ENCODE data around the gene GOLGA6C. TPM values are rescaled to one million over a fixed set of nuclear protein-coding genes. Genes with fewer than 3 reads are reported as not detected.
"Not testable (repeated sequence)": the region's sequence is repeated elsewhere in the genome, so short reads cannot be mapped to it uniquely, and the experiment has no call there.

Gene GOLGA6C
- total RNA-seq, 1 experiment from 2014 or later = not detected

- no peaks in the 10 kb centered on the region for H3K9me3 ChIP-seq (ENCODE audit: control insufficient read depth, low read depth, low read length)
- H3T11ph ChIP-seq (ENCODE audit: low read length) = no peak overlapping the region
- no peak overlapping the region for H2BK15ac ChIP-seq (ENCODE audit: low read depth, low read length)
- no peaks in the 10 kb centered on the region for H3K79me2 ChIP-seq (ENCODE audit: insufficient read depth, low read length)
- Mint-ChIP-seq H3K27me3 (ENCODE audit: low read depth) (peaks cover 44% of the 10 kb centered on the region), H3K27ac (no peak overlapping the region; a peak in 1 of 7 replicates), H3K4me3 (no peak overlapping the region), H3K36me3 (ENCODE audit: insufficient read depth in 1 of 3, low read depth in 3 of 3) (no peaks in the 10 kb centered on the region; a peak in 1 of 7 replicates), H3K4me1 (no peaks in the 10 kb centered on the region), H3K9me3 (no peaks in the 10 kb centered on the region)
- no peak for TF ChIP-seq CTCF (conservative IDR thresholded peaks at IDR 0.05)
- no peak overlapping the region for H3K27ac ChIP-seq (ENCODE audit: insufficient read length, low read depth, low read length)
- H4K8ac ChIP-seq (replicated peaks; ENCODE audit: insufficient read length, low read depth, low read length) = no peak overlapping the region
- H2AK5ac ChIP-seq (ENCODE audit: insufficient read length, low read length) = no peak overlapping the region
- H4K20me1 ChIP-seq (ENCODE audit: control insufficient read depth, insufficient read depth, insufficient read length) = no peaks in the 10 kb centered on the region
- H2BK5ac ChIP-seq (ENCODE audit: insufficient read length, low read length) = no peak overlapping the region
- H3K18ac ChIP-seq (ENCODE audit: insufficient read length, low read depth, low read length) = no peak overlapping the region
- no peak overlapping the region for H3K23ac ChIP-seq (ENCODE audit: insufficient read length, low read depth, low read length)
- no peak overlapping the region for H2BK12ac ChIP-seq (ENCODE audit: insufficient read length, low read depth, low read length)
- no peaks in the 10 kb centered on the region for H3K79me1 ChIP-seq (ENCODE audit: insufficient read depth, low read depth, low read length, poor library complexity, severe bottlenecking)
- no peak overlapping the region for H2BK20ac ChIP-seq (ENCODE audit: low read depth, low read length, poor library complexity, severe bottlenecking)
- H3K23me2 ChIP-seq (ENCODE audit: insufficient read length, low read depth, low read length, poor library complexity, severe bottlenecking) = no peaks in the 10 kb centered on the region
- no peak overlapping the region for H3K9ac ChIP-seq (ENCODE audit: extremely low read depth, insufficient read length, low read length)
- H3K56ac ChIP-seq (ENCODE audit: insufficient read length, low read depth, low read length) = no peak overlapping the region
- no CpG with 5 or more reads among the region's 12 CpGs for WGBS (ENCODE audit: extremely low coverage, insufficient read length, low lambda C conversion rate)
- H3K4ac ChIP-seq (ENCODE audit: low read depth, low read length) = no peak overlapping the region
- H4K5ac ChIP-seq (ENCODE audit: insufficient read length, low read depth, low read length) = no peak overlapping the region
- no peak overlapping the region for H4K91ac ChIP-seq (ENCODE audit: insufficient read length, low read depth, low read length)
- no peaks in the 10 kb centered on the region; the same call in 1 of the 2 replicates for H3K4me1 ChIP-seq (ENCODE audit: insufficient read depth, low read length)
- no peaks in the 10 kb centered on the region; the same call in 1 of the 2 replicates for H3K27me3 ChIP-seq (ENCODE audit: insufficient read depth, low read length)
- H2BK120ac ChIP-seq (ENCODE audit: low read depth, low read length, poor library complexity, severe bottlenecking) = no peak overlapping the region
- no peak overlapping the region for H2AFZ ChIP-seq (ENCODE audit: low read length)
- no peak for DNase-seq
- no peak overlapping the region for H3K14ac ChIP-seq (ENCODE audit: insufficient read depth, low read length)
- H3K4me2 ChIP-seq (ENCODE audit: insufficient read depth, insufficient read length, low read length) = no peak overlapping the region
Observed at GRCh38 chr15:75224281-75224680, 33.9 kb upstream of the GOLGA6C start.

GRCh38 chr15:75225102-75225836, 32.9 kb upstream of the GOLGA6C start:
- not testable (repeated sequence) for H2BK12ac ChIP-seq (ENCODE audit: insufficient read length, low read depth, low read length); H3K23ac ChIP-seq (ENCODE audit: insufficient read length, low read depth, low read length); H3K36me3 Mint-ChIP-seq (ENCODE audit: insufficient read depth in 1 of 3, low read depth in 3 of 3); H3K14ac ChIP-seq (ENCODE audit: insufficient read depth, low read length); H3K23me2 ChIP-seq (ENCODE audit: insufficient read length, low read depth, low read length, poor library complexity, severe bottlenecking); H2BK15ac ChIP-seq (ENCODE audit: low read depth, low read length); H3K4me1 ChIP-seq (ENCODE audit: insufficient read depth, low read length); H3K4me3 Mint-ChIP-seq; H3K27me3 ChIP-seq (ENCODE audit: insufficient read depth, low read length); H4K20me1 ChIP-seq (ENCODE audit: control insufficient read depth, insufficient read depth, insufficient read length); H3K56ac ChIP-seq (ENCODE audit: insufficient read length, low read depth, low read length); H2AK5ac ChIP-seq (ENCODE audit: insufficient read length, low read length); H3K18ac ChIP-seq (ENCODE audit: insufficient read length, low read depth, low read length); H4K8ac ChIP-seq (replicated peaks; ENCODE audit: insufficient read length, low read depth, low read length); H2AFZ ChIP-seq (ENCODE audit: low read length); H2BK20ac ChIP-seq (ENCODE audit: low read depth, low read length, poor library complexity, severe bottlenecking); H4K5ac ChIP-seq (ENCODE audit: insufficient read length, low read depth, low read length); H3K4ac ChIP-seq (ENCODE audit: low read depth, low read length); H4K91ac ChIP-seq (ENCODE audit: insufficient read length, low read depth, low read length); H3T11ph ChIP-seq (ENCODE audit: low read length); H3K4me1 Mint-ChIP-seq; H2BK5ac ChIP-seq (ENCODE audit: insufficient read length, low read length); DNase-seq; H2BK120ac ChIP-seq (ENCODE audit: low read depth, low read length, poor library complexity, severe bottlenecking); H3K4me2 ChIP-seq (ENCODE audit: insufficient read depth, insufficient read length, low read length); H3K9me3 ChIP-seq (ENCODE audit: control insufficient read depth, low read depth, low read length); H3K79me1 ChIP-seq (ENCODE audit: insufficient read depth, low read depth, low read length, poor library complexity, severe bottlenecking); H3K79me2 ChIP-seq (ENCODE audit: insufficient read depth, low read length); H3K27ac ChIP-seq (ENCODE audit: insufficient read length, low read depth, low read length); H3K9ac ChIP-seq (ENCODE audit: extremely low read depth, insufficient read length, low read length); H3K9me3 Mint-ChIP-seq
- WGBS (ENCODE audit: extremely low coverage, insufficient read length, low lambda C conversion rate) = no CpG with 5 or more reads among the region's 10 CpGs
- Mint-ChIP-seq H3K27me3 (ENCODE audit: low read depth) (peaks cover 41% of the 10 kb centered on the region), H3K27ac (peak overlapping the region in 1 of 3 experiments; percentile 41; a peak in 3 of 7 replicates)

Measured in H9 (cell line).